Transverse colon (tissue), 4 donors: ENCODE data around the gene POLR1F. TPM values are rescaled to one million over a fixed set of nuclear protein-coding genes. Genes with fewer than 3 reads are reported as not detected.
A peak's percentile ranks its signal among the peaks of the same experiment; 100 is the strongest.

ENCODE experiments used
- DNase-seq: peaks from one replicate; pipeline ENCODE4 v3.0.0-alpha.2; 2019
- H3K27ac ChIP-seq, 4 donors: fragments of 200-600 bp; sonication (generic); 2 replicates each; pipeline ENCODE4 v1.5.1; 2016 to 2018; ENCODE audit warnings: inconsistent platforms in 4 of 4
- H3K27me3 ChIP-seq: fragments of 200-600 bp; sonication (generic); 2 replicates; pipeline ENCODE4 v1.5.1; 2017; ENCODE audit warnings: inconsistent platforms
- H3K36me3 ChIP-seq, 4 donors: fragments of 200-600 bp; sonication (generic); 2 replicates each; pipeline ENCODE4 v1.5.1; 2017 to 2019; ENCODE audit warnings: inconsistent platforms in 4 of 4
- H3K4me1 ChIP-seq, 4 donors: fragments of 200-600 bp; sonication (generic); 2 replicates each; pipeline ENCODE4 v1.5.1; 2017 to 2020; ENCODE audit warnings: inconsistent platforms in 4 of 4
- H3K4me3 ChIP-seq, 4 donors: fragments of 200-600 bp; sonication (generic); 1 replicate in 1 of 4; 2 replicates in 3 of 4; pipeline versions ENCODE4 v1.5.1 to v1.6.1; 2017 to 2019; ENCODE audit warnings: inconsistent platforms in 4 of 4
- H3K9me3 ChIP-seq, 2 donors: fragments of 200-600 bp; sonication (generic); 2 replicates each; pipeline ENCODE4 v1.5.1; 2017 to 2019; ENCODE audit warnings: inconsistent platforms in 2 of 2
- CTCF ChIP-seq, 5 experiments: fragments of 200-600 bp in 3 of 5; fragments of 450-650 bp in 2 of 5; sonication (generic) in 3 of 5; IDR thresholded peaks; 1 replicate in 2 of 5; 2 replicates in 3 of 5; pipeline ENCODE4 v1.5.1; 2016 to 2017; ENCODE audit warnings: antibody characterized with exemption in 5 of 5, inconsistent platforms in 3 of 5, mild to moderate bottlenecking in 2 of 5, moderate library complexity in 1 of 5
- EP300 ChIP-seq: sonication (generic); formaldehyde crosslinking; IDR thresholded peaks from one replicate; pipeline ENCODE4 v1.6.1; 2017; ENCODE audit warnings: antibody characterized with exemption, low read depth
- POLR2A ChIP-seq: fragments of 450-650 bp; IDR thresholded peaks from one replicate; pipeline ENCODE4 v1.6.1; 2016; ENCODE audit warnings: antibody characterized with exemption, mild to moderate bottlenecking, moderate library complexity
- POLR2AphosphoS5 ChIP-seq, 3 donors: sonication (generic); formaldehyde crosslinking; IDR thresholded peaks; one replicate each; pipeline ENCODE4 v1.6.1; 2016; ENCODE audit warnings: antibody characterized with exemption in 3 of 3
- WGBS, 2 donors: methylation state at CpG; one replicate each; pipeline ENCODE4 v1.1.5; 2018; ENCODE audit warnings: low coverage in 1 of 2; 5-methylcytosine and 5-hydroxymethylcytosine counted together
- in situ Hi-C, 4 donors: fragments of 200-750 bp; cut with MboI; loops; one replicate each; pipeline versions ENCODE4 v1.15.0 to v1.15.1; 2017; ENCODE audit warnings: low sequenced_read_pairs in 3 of 4, low pct_ligation_motif_present in 1 of 4, low pct_unique_long_range_greater_than_20kb in 1 of 4
- intact Hi-C: fragments of 100-400 bp; cut with DNase I; formaldehyde crosslinking; loops from one replicate; pipeline ENCODE4 v1.15.1; 2023; ENCODE audit warnings: low total_unique reads
- total RNA-seq, 4 donors: library from RNA; depleted of rRNA; stranded (reverse); fragments of >200 nt; gene quantifications; one replicate each; pipeline ENCODE4 v1.1.0, GENCODE V29; 2016

POLR1F gene
- total RNA-seq, 4 donors from 2014 or later, result 0.20 to 7.5 (median 3.7) TPM

DNA sequence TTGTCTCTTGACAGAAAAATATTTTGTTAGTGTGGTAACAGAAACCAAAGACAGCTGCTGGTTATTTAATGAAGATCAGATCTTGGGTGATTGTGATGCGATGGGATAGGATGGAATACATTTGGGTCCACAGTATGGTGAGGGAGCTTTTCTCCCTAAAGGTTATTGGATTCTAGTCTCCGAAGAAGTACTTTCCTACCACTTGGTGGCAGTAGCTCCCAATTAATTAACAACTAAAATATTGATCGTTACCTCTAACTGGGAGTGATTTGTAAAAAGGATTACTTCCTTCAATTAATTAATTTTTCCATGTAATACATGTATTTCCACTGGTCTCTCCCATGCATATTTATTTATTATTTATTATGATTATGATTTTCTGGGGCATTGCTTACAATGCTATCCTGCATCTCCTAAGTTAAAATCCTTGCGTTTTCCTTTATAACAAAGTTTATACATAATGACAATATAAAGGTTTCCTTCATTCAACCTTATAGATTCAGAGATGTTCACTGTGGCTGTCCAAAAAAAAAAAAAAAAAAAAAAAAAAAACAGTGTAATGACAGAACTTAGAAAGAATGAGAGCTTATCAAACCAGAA, 39.0 kb upstream of the POLR1F start:
- 26 to 31% methylated on average over 4 of the region's 4 CpGs for WGBS, 2 donors
- Histone ChIP-seq H3K9me3 (no peaks in the 10 kb centered on the region), H3K27me3 (no peaks in the 10 kb centered on the region), H3K27ac (no peak overlapping the region), H3K4me1 (no peaks in the 10 kb centered on the region), H3K4me3 (no peak overlapping the region), H3K36me3 (no peaks in the 10 kb centered on the region)
- in situ Hi-C loops (loop anchor here in 2 of 4 donors (5.0 to 25.0 kb wide), 2 partner anchors 849 to 864 kb away; partner anchors contain the start of gene ABCB5 (in 1 of the 2)), intact Hi-C loops (no loop called here)
- peak; percentile 36 to 50 (median 47) for TF ChIP-seq CTCF (IDR thresholded peaks at IDR 0.05)
- TF ChIP-seq EP300, result no peak
- no peak for DNase-seq

GRCh38 chr7:19744075-19744474, 35.2 kb upstream of the POLR1F start:
- H3K36me3 ChIP-seq, result no peaks in the 10 kb centered on the region
- no peaks in the 10 kb centered on the region for H3K4me1 ChIP-seq
- in situ Hi-C loops (loop anchor here in 1 of 4 donors (25.0 kb wide), 1 partner anchor 868 kb away; the partner anchor contains the start of gene ABCB5), intact Hi-C loops (no loop called here)
- H3K27ac ChIP-seq, result no peak overlapping the region
- no peak for DNase-seq
- WGBS, 2 donors, result 7 to 41% methylated on average over 1 of the region's 1 CpG
- H3K9me3 ChIP-seq, result no peaks in the 10 kb centered on the region
- TF ChIP-seq CTCF (IDR thresholded peaks at IDR 0.05), result no peak
- TF ChIP-seq POLR2A, result no peak
- TF ChIP-seq POLR2AphosphoS5 (IDR thresholded peaks at IDR 0.05), result no peak
- no peak for TF ChIP-seq EP300
- H3K4me3 ChIP-seq, result no peak overlapping the region
- H3K27me3 ChIP-seq, result no peaks in the 10 kb centered on the region

- H3K36me3 ChIP-seq, result no peaks in the 10 kb centered on the region
- no peaks in the 10 kb centered on the region for H3K4me1 ChIP-seq
- in situ Hi-C loops, result loop anchor here in 1 of 4 donors (25.0 kb wide), 1 partner anchor 884 kb away; the partner anchor contains the start of gene ABCB5
- no peak overlapping the region for H3K27ac ChIP-seq
- no peak overlapping the region for H3K4me3 ChIP-seq
- no peaks in the 10 kb centered on the region for H3K9me3 ChIP-seq
- DNase-seq, result no peak
- intact Hi-C loops, result no loop called here
- peaks cover 4% of the 10 kb centered on the region for H3K27me3 ChIP-seq
- TF ChIP-seq CTCF (IDR thresholded peaks at IDR 0.05), result no peak
- TF ChIP-seq POLR2AphosphoS5 (IDR thresholded peaks at IDR 0.05), result no peak
- no peak for TF ChIP-seq EP300
- TF ChIP-seq POLR2A, result no peak
- 54 to 74% methylated on average over 3 of the region's 3 CpGs for WGBS, 2 donors
Measured at GRCh38 chr7:19728716-19729115, 19.9 kb upstream of the POLR1F start.

GRCh38 chr7:19725770-19726169, 16.9 kb upstream of the POLR1F start:
- Histone ChIP-seq H3K27ac (no peak overlapping the region), H3K4me3 (no peak overlapping the region), H3K36me3 (no peaks in the 10 kb centered on the region), H3K27me3 (peaks cover 4% of the 10 kb centered on the region), H3K4me1 (no peaks in the 10 kb centered on the region), H3K9me3 (no peaks in the 10 kb centered on the region)
- TF ChIP-seq EP300 (no peak), CTCF (IDR thresholded peaks at IDR 0.05) (no peak), POLR2A (no peak), POLR2AphosphoS5 (IDR thresholded peaks at IDR 0.05) (no peak)
- intact Hi-C loops (no loop called here), in situ Hi-C loops (loop anchor here in 1 of 4 donors (25.0 kb wide), 1 partner anchor 887 kb away; the partner anchor contains the start of gene ABCB5)
- WGBS, 2 donors, result 69 to 74% methylated on average over 5 of the region's 5 CpGs
- no peak for DNase-seq
